Left ventricle myocardium inferior (tissue), 1 donor: ENCODE measurements around the gene STIM1. TPM values are rescaled to one million over a fixed set of nuclear protein-coding genes. Genes with fewer than 3 reads are reported as not detected.

Experiments used
- DNase-seq: peaks from one replicate; pipeline ENCODE4 v3.0.0-alpha.2; 2020
- H3K27ac ChIP-seq: fragments of 200-600 bp; replicated peaks from 2 replicates; pipeline ENCODE4 v1.8.0; 2021
- H3K27me3 ChIP-seq: fragments of 200-600 bp; 2 replicates; pipeline ENCODE4 v1.8.0; 2021; ENCODE audit warnings: low read depth
- H3K36me3 ChIP-seq: fragments of 200-600 bp; 2 replicates; pipeline ENCODE4 v1.8.0; 2021
- H3K4me1 ChIP-seq: fragments of 200-600 bp; 2 replicates; pipeline ENCODE4 v1.8.0; 2021
- H3K4me3 ChIP-seq: fragments of 200-600 bp; 2 replicates; pipeline ENCODE4 v1.8.0; 2021; ENCODE audit warnings: mild to moderate bottlenecking, moderate library complexity
- H3K9me3 ChIP-seq: fragments of 200-600 bp; replicated peaks from 2 replicates; pipeline ENCODE4 v1.8.0; 2021
- intact Hi-C: fragments of 100-400 bp; cut with micrococcal nuclease; formaldehyde crosslinking; loops from one replicate; pipeline ENCODE4 v1.11.0; 2022
- total RNA-seq: library from RNA; stranded (reverse); fragmentation: NEBNext Ultra II Directional; extraction: Animal tissue kit (Norgen Biotek cat#: 25700); gene quantifications from one replicate; pipeline ENCODE4 v1.2.1, GENCODE V29; 2021
- TF ChIP-seq, protein P1 (sequence below): fragments of 200-600 bp; IDR thresholded peaks from 2 replicates; pipeline ENCODE4 v1.8.0; 2021; ENCODE audit warnings: antibody characterized with exemption, mild to moderate bottlenecking, borderline replicate concordance
- donor health status: DM: no; HTN: yes; CAD: no; lungs with severe emphysema.

Gene STIM1
- total RNA-seq, 1 donor from 2014 or later = 32.0 TPM

DNA sequence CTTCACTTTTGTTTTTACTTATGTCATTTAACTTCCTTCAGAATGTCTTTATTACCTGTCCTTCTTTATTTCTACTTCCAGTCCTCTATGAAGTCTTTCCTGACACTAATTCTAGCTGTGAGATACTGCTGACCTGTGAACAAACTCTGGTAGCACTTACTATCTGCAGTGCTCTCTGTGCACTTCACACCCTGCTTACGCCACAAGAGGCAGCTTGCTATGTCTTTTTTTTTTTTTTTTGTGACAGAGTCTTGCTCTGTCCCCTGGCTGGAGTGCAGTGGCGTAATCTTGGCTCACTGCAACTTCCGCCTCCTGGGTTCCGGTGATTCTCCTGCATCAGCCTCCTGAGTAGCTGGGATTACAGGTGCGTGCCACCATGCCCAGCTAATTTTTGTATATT, 10.7 kb downstream of the STIM1 start:
- TF ChIP-seq, protein P1, sequence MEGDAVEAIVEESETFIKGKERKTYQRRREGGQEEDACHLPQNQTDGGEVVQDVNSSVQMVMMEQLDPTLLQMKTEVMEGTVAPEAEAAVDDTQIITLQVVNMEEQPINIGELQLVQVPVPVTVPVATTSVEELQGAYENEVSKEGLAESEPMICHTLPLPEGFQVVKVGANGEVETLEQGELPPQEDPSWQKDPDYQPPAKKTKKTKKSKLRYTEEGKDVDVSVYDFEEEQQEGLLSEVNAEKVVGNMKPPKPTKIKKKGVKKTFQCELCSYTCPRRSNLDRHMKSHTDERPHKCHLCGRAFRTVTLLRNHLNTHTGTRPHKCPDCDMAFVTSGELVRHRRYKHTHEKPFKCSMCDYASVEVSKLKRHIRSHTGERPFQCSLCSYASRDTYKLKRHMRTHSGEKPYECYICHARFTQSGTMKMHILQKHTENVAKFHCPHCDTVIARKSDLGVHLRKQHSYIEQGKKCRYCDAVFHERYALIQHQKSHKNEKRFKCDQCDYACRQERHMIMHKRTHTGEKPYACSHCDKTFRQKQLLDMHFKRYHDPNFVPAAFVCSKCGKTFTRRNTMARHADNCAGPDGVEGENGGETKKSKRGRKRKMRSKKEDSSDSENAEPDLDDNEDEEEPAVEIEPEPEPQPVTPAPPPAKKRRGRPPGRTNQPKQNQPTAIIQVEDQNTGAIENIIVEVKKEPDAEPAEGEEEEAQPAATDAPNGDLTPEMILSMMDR = peak; percentile 23
- Histone ChIP-seq H3K36me3 (no peaks in the 10 kb centered on the region), H3K9me3 (no peaks in the 10 kb centered on the region), H3K27me3 (peaks cover 36% of the 10 kb centered on the region), H3K27ac (peak overlapping the region; percentile 74), H3K4me1 (peaks cover 64% of the 10 kb centered on the region), H3K4me3 (no peak overlapping the region)
- intact Hi-C loops = no loop called here
- peak; percentile 45 for DNase-seq

DNA sequence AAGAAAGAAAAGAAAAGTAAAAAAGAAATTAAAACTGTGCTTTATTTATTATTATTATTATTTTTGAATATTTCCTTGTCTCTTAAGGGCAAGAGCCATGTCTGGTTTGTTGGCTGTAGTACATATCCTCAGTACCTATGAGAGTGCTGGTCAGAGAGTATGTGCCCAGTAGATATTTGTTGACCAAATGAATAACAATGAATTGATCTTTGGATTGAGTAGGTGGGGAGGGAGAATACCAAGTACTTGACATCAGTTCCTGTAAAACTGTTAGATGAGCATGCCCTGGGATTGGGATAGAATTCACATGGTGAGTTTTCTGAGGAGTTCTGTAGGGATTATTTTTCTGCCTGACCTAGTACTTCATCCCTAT, 11.4 kb downstream of the STIM1 start:
- Histone ChIP-seq H3K4me1 (peaks cover 58% of the 10 kb centered on the region), H3K36me3 (no peaks in the 10 kb centered on the region), H3K27ac (peak overlapping the region; percentile 74), H3K27me3 (peaks cover 37% of the 10 kb centered on the region), H3K9me3 (no peaks in the 10 kb centered on the region), H3K4me3 (no peak overlapping the region)
- no peak for DNase-seq
- intact Hi-C loops = no loop called here
- TF ChIP-seq, protein P1 = no peak

DNA sequence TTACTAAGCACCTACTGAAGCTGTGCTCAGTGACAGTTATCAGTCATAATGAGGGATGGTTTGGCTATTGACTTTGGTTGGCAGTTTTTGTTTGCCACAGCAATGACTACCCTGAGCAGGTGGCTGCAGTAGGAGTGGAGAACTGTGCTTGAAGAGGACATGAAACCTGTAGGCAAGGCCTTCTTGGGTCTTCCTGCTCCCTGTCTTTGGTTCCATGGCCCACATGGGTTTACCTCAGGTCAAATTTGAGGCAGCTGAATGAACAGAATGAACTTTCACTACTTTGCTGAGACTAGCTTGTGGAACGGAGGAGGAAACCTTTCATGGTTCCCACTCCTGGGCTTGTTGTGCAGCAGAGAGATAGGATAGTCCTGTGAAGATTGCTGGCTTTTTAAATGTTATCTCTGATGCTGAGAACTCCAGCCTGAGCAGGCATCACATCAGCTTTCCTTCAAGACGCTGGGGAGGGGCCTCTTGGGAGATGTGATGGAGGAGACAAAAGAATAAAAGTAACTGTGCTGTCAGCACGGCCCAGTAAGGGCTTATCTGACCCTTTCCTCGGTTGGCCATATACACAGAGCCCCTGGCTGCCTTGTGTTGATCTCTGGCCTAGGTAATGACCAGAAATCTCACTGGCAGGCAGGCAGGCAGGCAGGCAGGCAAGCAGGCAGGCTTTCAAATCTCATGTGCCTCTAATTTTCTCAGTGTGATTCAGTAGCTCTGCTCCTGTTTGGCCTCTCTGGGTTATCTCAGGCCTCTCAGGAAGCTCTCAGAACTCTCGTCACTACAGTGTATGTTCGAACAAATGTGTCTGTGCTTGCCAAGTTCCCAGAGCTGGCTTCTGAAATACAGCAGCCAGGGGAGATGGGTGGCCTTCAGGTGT, 12.0 kb downstream of the STIM1 start:
- peaks cover 53% of the 10 kb centered on the region for H3K4me1 ChIP-seq
- peak; percentile 30 for DNase-seq

DNA sequence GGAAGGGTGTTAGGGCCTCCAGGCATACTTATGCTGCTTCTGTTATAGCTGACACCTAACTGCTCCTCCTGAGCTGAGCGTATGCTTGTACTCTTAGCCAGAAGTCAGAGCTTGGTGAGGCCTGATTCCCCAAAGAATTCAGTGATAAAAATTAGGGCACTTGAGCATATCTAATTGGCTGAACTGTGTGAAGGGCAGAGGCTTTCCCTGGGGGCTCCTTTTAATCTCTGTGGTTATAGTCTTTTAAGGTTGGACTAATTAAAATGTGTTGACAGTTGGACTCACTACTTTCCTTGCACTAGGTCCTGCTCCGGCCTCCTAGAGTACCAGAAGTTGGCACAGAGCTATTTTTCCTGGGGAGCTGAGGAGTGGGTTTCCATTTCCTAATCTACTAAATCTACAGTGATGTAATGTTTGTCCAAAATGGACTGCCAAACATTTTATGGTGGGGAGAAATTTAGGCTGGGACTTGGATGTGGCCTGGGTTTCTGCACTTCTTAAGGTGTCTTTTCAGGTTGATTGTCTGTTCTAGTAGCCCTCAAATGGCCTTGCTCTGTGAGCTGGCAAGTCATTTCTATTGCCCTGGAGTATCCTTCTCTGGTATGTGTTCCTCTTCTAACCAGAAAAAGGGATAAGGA, 18.4 kb downstream of the STIM1 start:
- no peaks in the 10 kb centered on the region for H3K36me3 ChIP-seq
- TF ChIP-seq, protein P1 = no peak
- H3K4me3 ChIP-seq = no peak overlapping the region
- no peak for DNase-seq
- H3K4me1 ChIP-seq = peaks cover 13% of the 10 kb centered on the region
- intact Hi-C loops = no loop called here
- no peak overlapping the region for H3K27ac ChIP-seq
- H3K9me3 ChIP-seq = no peaks in the 10 kb centered on the region
- peaks cover 92% of the 10 kb centered on the region for H3K27me3 ChIP-seq

More for the DNA sequence above, 12.0 kb downstream of the STIM1 start:
- peak overlapping the region; percentile 7 for H3K4me3 ChIP-seq
- no peaks in the 10 kb centered on the region for H3K36me3 ChIP-seq
- H3K27me3 ChIP-seq = peaks cover 43% of the 10 kb centered on the region
- TF ChIP-seq, protein P1 = no peak
- peak overlapping the region; percentile 74 for H3K27ac ChIP-seq
- no peaks in the 10 kb centered on the region for H3K9me3 ChIP-seq
- intact Hi-C loops = no loop called here

DNA sequence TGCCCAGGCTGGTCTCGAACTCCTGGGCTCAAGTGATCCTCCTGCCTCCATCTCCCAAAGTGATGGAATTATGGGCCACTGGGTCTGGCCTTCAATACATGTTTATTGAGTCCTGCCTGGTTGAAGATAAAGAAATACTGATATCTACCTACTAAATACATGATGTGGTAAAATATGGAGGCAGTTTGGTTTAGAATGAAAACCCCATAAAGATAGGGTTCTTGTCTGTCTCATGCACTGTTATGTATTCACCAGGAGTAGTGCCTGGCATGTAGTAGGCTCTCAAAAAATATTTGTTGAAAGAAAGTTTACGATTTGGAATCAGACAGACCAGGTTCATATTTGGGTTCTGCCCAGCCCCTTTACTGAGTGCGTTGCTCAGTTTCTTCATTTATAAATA, 21.1 kb downstream of the STIM1 start:
- H3K4me1 ChIP-seq = peaks cover 34% of the 10 kb centered on the region
- DNase-seq = no peak
- H3K36me3 ChIP-seq = no peaks in the 10 kb centered on the region
- H3K27ac ChIP-seq = no peak overlapping the region
- H3K9me3 ChIP-seq = no peaks in the 10 kb centered on the region
- peaks cover 69% of the 10 kb centered on the region for H3K27me3 ChIP-seq
- no peak overlapping the region for H3K4me3 ChIP-seq
- TF ChIP-seq, protein P1 = no peak
- intact Hi-C loops = no loop called here
